ENCODE data around the gene OR6X1.

The OR6X1 gene

GRCh38 chr11:123773026-123773425, 18.7 kb upstream of the OR6X1 start:
- no peak overlapping the region for H3K27ac ChIP-seq
- TF ChIP-seq CTCF (conservative IDR thresholded peaks at IDR 0.05): no peak

DNA sequence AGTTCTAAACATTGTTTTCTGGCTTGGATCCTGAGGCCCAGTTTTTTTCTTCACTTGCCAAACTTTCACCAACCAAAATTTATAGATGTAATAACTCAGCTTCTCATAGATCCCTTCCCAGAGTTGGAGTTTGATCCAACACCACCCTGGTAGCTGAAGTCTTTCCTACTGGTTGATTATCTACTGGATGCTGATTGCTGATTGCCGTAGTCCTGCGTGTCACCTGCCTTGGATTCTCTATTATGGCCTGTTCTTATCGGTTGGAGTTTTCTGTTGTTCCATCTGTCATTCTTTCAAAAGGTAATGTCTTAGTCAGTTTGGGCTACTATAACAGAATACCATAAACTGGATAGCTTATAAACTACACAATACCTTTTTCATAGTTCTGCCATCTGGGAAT, 17.3 kb upstream of the OR6X1 start:
- no peak for TF ChIP-seq CTCF (conservative IDR thresholded peaks at IDR 0.05)
- H3K27ac ChIP-seq: no peak overlapping the region

DNA sequence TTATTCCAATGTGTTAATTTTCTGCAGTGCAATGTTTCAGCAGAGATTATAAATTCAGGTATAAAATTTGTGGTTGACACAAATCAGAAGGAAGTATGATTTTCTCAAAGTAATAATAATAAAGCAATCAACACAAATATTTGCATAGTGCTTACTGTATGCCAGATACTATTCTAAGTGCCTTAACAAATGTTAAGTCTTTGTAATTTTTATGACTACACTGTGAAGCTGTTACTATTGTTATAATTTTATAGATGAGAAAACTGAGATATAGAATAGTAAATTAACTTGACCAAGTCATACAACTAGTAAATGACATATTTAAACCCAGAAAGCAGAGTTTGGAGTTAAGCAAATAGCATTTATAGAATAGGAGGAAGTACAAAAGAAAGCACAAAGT, 16.4 kb upstream of the OR6X1 start:
- no peak for TF ChIP-seq CTCF (conservative IDR thresholded peaks at IDR 0.05)
- no peak overlapping the region for H3K27ac ChIP-seq

- no peak overlapping the region for H3K27ac ChIP-seq
- TF ChIP-seq CTCF (conservative IDR thresholded peaks at IDR 0.05): no peak
Observed at GRCh38 chr11:123765601-123766000, 11.3 kb upstream of the OR6X1 start.

DNA sequence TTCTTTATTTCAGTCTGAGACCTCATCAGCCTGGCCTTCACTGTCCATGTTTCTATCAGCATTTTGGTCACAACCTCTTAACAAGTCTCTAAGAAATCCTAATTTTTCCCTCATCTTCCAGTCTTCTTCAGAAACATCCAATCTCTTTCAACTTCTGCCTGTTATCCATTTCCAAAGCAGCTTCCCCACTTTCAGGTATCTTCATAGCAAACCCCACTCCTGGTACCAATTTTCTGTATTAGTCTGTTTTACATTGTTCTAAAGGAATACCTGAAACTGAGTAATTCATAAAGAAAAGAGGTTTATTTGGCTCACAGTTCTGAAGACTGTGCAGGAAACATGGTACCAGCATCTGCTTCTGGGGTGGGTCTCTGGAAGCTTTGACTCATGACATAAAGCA, 8.1 kb upstream of the OR6X1 start:
- H3K27ac ChIP-seq: no peak overlapping the region
- no peak for TF ChIP-seq CTCF (conservative IDR thresholded peaks at IDR 0.05)

- no peak overlapping the region for H3K27ac ChIP-seq
- no peak for TF ChIP-seq CTCF (conservative IDR thresholded peaks at IDR 0.05)
Observed at GRCh38 chr11:123760894-123761293, 6.6 kb upstream of the OR6X1 start.

- no peak overlapping the region for H3K27ac ChIP-seq
- no peak for TF ChIP-seq CTCF (conservative IDR thresholded peaks at IDR 0.05)
Observed at GRCh38 chr11:123757976-123758375, 3.7 kb upstream of the OR6X1 start.

GRCh38 chr11:123755813-123756212, 1.5 kb upstream of the OR6X1 start:
- no peak for TF ChIP-seq CTCF (conservative IDR thresholded peaks at IDR 0.05)
- no peak overlapping the region for H3K27ac ChIP-seq
